ENCODE data around the gene SPRED2. TPM values are rescaled to one million over a fixed set of nuclear protein-coding genes. Genes with fewer than 3 reads are reported as not detected.

The SPRED2 gene
- total and polyA plus RNA-seq, 4 donors: 6.7 to 7.5 (median 7.1) TPM

- no peaks in the 10 kb centered on the region for H3K9me3 ChIP-seq (ENCODE audit: control insufficient read depth in 4 of 4, low read length in 3 of 4)
- peaks cover 0 to 29% (median 14%) of the 10 kb centered on the region in 4 donors for H3K36me3 ChIP-seq (ENCODE audit: control insufficient read depth in 4 of 4, insufficient read depth in 3 of 4, low read depth in 1 of 4, low read length in 3 of 4)
- H3K27me3 ChIP-seq (ENCODE audit: control insufficient read depth in 4 of 4, insufficient read depth in 4 of 4, low read length in 3 of 4): no peaks in the 10 kb centered on the region
- H3K9ac ChIP-seq (ENCODE audit: low read depth in 1 of 2, low read length in 2 of 2): no peak overlapping the region
- H3K4me1 ChIP-seq (ENCODE audit: control insufficient read depth in 4 of 4, insufficient read depth in 4 of 4, low read length in 3 of 4): no peaks in the 10 kb centered on the region
- H3K27ac ChIP-seq (ENCODE audit: low read depth in 1 of 2, low read length in 2 of 2): no peak overlapping the region
- whole genome bisulfite sequencing: 46% methylated on average over 8 of the region's 8 CpGs
- no peak for DNase-seq (ENCODE audit: low spot score)
- no peak for TF ChIP-seq HNF4G (IDR thresholded peaks at IDR 0.05)
- TF ChIP-seq RAD21 (IDR thresholded peaks at IDR 0.05): peak; percentile 96 to 97
- no peak for TF ChIP-seq FOXA1 (IDR thresholded peaks at IDR 0.05)
- peak in 1 of 2 donors; percentile 25 for TF ChIP-seq RXRA (IDR thresholded peaks at IDR 0.05)
- no peak for TF ChIP-seq HNF4A (conservative IDR thresholded peaks at IDR 0.05)
- TF ChIP-seq CTCF (IDR thresholded peaks at IDR 0.05; ENCODE audit: low read depth, low read length, missing input control): peak; percentile 63
- TF ChIP-seq TAF1 (conservative IDR thresholded peaks at IDR 0.05): no peak
- TF ChIP-seq YY1 (IDR thresholded peaks at IDR 0.05): no peak
- no peak for TF ChIP-seq JUND (IDR thresholded peaks at IDR 0.05)
- TF ChIP-seq ATF3 (IDR thresholded peaks at IDR 0.05): no peak
- peak; percentile 68 for TF ChIP-seq NR2F2 (IDR thresholded peaks at IDR 0.05)
- no peak for TF ChIP-seq SP1 (IDR thresholded peaks at IDR 0.05)
- TF ChIP-seq FOXA2 (IDR thresholded peaks at IDR 0.05): no peak
- no peak for TF ChIP-seq EGR1 (IDR thresholded peaks at IDR 0.05; ENCODE audit: low read depth in 2 of 2)
- TF ChIP-seq, protein P1, sequence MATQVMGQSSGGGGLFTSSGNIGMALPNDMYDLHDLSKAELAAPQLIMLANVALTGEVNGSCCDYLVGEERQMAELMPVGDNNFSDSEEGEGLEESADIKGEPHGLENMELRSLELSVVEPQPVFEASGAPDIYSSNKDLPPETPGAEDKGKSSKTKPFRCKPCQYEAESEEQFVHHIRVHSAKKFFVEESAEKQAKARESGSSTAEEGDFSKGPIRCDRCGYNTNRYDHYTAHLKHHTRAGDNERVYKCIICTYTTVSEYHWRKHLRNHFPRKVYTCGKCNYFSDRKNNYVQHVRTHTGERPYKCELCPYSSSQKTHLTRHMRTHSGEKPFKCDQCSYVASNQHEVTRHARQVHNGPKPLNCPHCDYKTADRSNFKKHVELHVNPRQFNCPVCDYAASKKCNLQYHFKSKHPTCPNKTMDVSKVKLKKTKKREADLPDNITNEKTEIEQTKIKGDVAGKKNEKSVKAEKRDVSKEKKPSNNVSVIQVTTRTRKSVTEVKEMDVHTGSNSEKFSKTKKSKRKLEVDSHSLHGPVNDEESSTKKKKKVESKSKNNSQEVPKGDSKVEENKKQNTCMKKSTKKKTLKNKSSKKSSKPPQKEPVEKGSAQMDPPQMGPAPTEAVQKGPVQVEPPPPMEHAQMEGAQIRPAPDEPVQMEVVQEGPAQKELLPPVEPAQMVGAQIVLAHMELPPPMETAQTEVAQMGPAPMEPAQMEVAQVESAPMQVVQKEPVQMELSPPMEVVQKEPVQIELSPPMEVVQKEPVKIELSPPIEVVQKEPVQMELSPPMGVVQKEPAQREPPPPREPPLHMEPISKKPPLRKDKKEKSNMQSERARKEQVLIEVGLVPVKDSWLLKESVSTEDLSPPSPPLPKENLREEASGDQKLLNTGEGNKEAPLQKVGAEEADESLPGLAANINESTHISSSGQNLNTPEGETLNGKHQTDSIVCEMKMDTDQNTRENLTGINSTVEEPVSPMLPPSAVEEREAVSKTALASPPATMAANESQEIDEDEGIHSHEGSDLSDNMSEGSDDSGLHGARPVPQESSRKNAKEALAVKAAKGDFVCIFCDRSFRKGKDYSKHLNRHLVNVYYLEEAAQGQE (IDR thresholded peaks at IDR 0.05): no peak
- TF ChIP-seq, protein P2, sequence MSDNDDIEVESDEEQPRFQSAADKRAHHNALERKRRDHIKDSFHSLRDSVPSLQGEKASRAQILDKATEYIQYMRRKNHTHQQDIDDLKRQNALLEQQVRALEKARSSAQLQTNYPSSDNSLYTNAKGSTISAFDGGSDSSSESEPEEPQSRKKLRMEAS (IDR thresholded peaks at IDR 0.05): no peak
- H3K4me3 ChIP-seq (ENCODE audit: low read depth in 1 of 3, low read length in 3 of 3): no peak overlapping the region
Observed at GRCh38 chr2:65264821-65265670, 167.4 kb downstream of the SPRED2 start.

GRCh38 chr2:65263986-65264385, 168.4 kb downstream of the SPRED2 start:
- peaks cover 0 to 33% (median 15%) of the 10 kb centered on the region in 4 donors for H3K36me3 ChIP-seq (ENCODE audit: control insufficient read depth in 4 of 4, insufficient read depth in 3 of 4, low read depth in 1 of 4, low read length in 3 of 4)
- no peak overlapping the region for H3K4me3 ChIP-seq (ENCODE audit: low read depth in 1 of 3, low read length in 3 of 3)
- WGBS: 96% methylated on average over 7 of the region's 7 CpGs
- H3K27ac ChIP-seq (ENCODE audit: low read depth in 1 of 2, low read length in 2 of 2): no peak overlapping the region
- DNase-seq (ENCODE audit: low spot score): no peak
- no peaks in the 10 kb centered on the region for H3K4me1 ChIP-seq (ENCODE audit: control insufficient read depth in 4 of 4, insufficient read depth in 4 of 4, low read length in 3 of 4)
- TF ChIP-seq, protein P1 (IDR thresholded peaks at IDR 0.05): no peak
- TF ChIP-seq FOXA1 (IDR thresholded peaks at IDR 0.05) (no peak), FOXA2 (IDR thresholded peaks at IDR 0.05) (no peak), ATF3 (IDR thresholded peaks at IDR 0.05) (no peak), HNF4A (conservative IDR thresholded peaks at IDR 0.05) (no peak), EGR1 (IDR thresholded peaks at IDR 0.05; ENCODE audit: low read depth in 2 of 2) (no peak)
- TF ChIP-seq, protein P2 (IDR thresholded peaks at IDR 0.05): no peak
- no peak overlapping the region for H3K9ac ChIP-seq (ENCODE audit: low read depth in 1 of 2, low read length in 2 of 2)
- H3K9me3 ChIP-seq (ENCODE audit: control insufficient read depth in 4 of 4, low read length in 3 of 4): no peaks in the 10 kb centered on the region
- no peaks in the 10 kb centered on the region for H3K27me3 ChIP-seq (ENCODE audit: control insufficient read depth in 4 of 4, insufficient read depth in 4 of 4, low read length in 3 of 4)
